ENCODE results near the gene TMEM134. TPM values are rescaled to one million over a fixed set of nuclear protein-coding genes. Genes with fewer than 3 reads are reported as not detected.
A peak's percentile ranks its signal among the peaks of the same experiment; 100 is the strongest.

Gene TMEM134
- total and polyA plus RNA-seq, 9 of the 15 experiments (the other 6 are each of a cell fraction or from before 2014, with no cell fraction given), result 0.63 to 48.4 (median 10.7) TPM

DNA sequence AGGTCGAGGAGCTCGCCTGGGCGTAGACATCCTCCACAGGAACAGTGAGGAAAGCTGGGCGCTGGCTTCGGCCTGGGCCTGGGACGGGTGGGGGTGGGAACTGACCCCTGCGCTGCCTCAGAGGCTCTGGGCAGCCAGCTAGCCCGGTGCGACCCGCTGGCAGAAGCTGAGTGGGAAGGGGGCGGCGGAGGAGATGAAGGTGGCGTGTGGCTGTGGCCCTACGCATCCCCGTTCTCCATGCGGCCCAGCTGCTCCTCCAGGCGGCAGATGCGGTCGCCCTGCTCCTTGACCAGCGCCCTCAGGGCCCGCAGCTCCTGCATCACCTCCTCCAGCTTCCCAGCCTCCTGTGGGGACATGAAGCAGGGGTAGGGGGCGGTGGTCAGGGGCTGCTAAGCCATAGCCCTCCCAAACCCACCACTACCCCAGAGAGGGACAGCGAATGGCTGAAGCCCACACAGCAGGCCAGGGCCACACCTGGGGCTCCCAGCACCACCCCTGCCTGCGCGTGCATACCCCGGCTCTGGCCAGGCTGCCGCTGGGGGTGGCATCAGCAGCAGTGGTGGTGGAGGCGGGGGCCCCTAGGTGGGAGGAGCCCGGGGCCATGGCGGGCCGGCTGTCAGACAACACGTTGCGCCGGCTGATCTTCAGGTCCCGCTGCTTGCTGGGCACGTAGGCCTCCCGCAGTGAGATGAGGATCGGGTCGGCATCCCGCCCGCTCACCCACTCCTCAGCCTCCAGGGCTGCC lies 30.7 kb downstream of the TMEM134 start (continued):
- TF ChIP-seq NCOA6 (IDR thresholded peaks at IDR 0.05) (no peak), HNRNPK (IDR thresholded peaks at IDR 0.05; ENCODE audit: low read depth, low read length, poor library complexity, severe bottlenecking) (no peak), NFRKB (IDR thresholded peaks at IDR 0.05; ENCODE audit: low read depth) (no peak), RBFOX2 (IDR thresholded peaks at IDR 0.05; ENCODE audit: low read depth, low read length) (peak; percentile 69), MYNN (IDR thresholded peaks at IDR 0.05) (peak; percentile 9; the same call in 1 of the 2 replicates), MYNN (CRISPR knock-in tag; IDR thresholded peaks at IDR 0.05) (no peak)
- TF ChIP-seq, protein P1, sequence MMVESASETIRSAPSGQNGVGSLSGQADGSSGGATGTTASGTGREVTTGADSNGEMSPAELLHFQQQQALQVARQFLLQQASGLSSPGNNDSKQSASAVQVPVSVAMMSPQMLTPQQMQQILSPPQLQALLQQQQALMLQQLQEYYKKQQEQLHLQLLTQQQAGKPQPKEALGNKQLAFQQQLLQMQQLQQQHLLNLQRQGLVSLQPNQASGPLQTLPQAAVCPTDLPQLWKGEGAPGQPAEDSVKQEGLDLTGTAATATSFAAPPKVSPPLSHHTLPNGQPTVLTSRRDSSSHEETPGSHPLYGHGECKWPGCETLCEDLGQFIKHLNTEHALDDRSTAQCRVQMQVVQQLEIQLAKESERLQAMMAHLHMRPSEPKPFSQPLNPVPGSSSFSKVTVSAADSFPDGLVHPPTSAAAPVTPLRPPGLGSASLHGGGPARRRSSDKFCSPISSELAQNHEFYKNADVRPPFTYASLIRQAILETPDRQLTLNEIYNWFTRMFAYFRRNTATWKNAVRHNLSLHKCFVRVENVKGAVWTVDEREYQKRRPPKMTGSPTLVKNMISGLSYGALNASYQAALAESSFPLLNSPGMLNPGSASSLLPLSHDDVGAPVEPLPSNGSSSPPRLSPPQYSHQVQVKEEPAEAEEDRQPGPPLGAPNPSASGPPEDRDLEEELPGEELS (CRISPR knock-in tag; IDR thresholded peaks at IDR 0.05; ENCODE audit: borderline replicate concordance), result no peak
- TF ChIP-seq, protein P2, sequence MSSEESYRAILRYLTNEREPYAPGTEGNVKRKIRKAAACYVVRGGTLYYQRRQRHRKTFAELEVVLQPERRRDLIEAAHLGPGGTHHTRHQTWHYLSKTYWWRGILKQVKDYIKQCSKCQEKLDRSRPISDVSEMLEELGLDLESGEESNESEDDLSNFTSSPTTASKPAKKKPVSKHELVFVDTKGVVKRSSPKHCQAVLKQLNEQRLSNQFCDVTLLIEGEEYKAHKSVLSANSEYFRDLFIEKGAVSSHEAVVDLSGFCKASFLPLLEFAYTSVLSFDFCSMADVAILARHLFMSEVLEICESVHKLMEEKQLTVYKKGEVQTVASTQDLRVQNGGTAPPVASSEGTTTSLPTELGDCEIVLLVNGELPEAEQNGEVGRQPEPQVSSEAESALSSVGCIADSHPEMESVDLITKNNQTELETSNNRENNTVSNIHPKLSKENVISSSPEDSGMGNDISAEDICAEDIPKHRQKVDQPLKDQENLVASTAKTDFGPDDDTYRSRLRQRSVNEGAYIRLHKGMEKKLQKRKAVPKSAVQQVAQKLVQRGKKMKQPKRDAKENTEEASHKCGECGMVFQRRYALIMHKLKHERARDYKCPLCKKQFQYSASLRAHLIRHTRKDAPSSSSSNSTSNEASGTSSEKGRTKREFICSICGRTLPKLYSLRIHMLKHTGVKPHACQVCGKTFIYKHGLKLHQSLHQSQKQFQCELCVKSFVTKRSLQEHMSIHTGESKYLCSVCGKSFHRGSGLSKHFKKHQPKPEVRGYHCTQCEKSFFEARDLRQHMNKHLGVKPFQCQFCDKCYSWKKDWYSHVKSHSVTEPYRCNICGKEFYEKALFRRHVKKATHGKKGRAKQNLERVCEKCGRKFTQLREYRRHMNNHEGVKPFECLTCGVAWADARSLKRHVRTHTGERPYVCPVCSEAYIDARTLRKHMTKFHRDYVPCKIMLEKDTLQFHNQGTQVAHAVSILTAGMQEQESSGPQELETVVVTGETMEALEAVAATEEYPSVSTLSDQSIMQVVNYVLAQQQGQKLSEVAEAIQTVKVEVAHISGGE (CRISPR knock-in tag; IDR thresholded peaks at IDR 0.05), result no peak

Measured in K562 (cell line).